NCI-H146 treated with DMSO at 0.1 percent for 48 hours (cell line): ENCODE measurements around the gene TMEM164.
A peak's percentile ranks its signal among the peaks of the same experiment; 100 is the strongest.

ENCODE experiments used
- DNase-seq: peaks from one replicate; lab custom pipeline; 2025; ENCODE audit not compliant: unreplicated experiment; lab: John Stamatoyannopoulos, UW

Gene TMEM164

DNA sequence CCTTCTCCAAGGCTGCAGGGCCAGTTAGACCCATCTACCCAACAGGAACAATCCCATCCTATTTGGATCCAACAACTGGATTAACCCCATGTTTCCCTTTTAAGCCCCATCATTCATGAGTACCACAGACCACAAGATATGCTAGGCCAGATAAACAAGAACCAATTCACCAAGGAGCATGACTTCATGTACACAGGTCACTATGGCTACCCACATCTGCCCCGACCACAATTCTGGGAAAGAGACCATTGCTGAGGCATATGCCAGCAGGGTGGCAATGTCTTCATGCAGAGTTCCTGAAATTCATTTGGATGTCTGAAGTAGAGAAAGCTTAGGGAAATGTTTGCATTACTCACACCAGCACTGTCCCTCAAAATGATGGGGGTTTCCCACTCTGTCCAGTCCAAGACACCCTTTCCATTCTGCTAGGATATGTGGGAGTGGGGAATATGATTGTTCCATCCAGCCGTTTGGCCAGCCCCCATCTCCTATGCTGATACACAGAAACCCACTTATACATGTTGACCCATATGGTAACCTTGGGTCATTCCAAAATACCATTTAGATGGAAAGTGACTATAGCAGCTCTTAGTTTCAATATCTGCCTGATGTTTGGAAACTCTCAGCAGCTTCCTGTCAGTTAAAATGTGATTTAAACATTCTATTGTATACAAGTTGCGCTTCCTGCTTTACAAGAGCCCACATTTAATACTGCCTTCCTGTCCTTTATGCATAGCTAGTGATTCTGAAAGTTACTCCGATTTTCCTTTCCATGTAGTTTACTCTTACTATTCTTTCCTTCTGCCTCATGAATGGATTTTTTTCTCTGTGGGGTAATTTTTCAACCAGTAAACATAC lies 186.0 kb downstream of the TMEM164 start:
- DNase-seq: no peak

GRCh38 chrX:110192516-110192915 lies 189.6 kb downstream of the TMEM164 start:
- no peak for DNase-seq

- DNase-seq: no peak
These were observed 192.1 kb downstream of the TMEM164 start for GRCh38 chrX:110194977-110195376.

GRCh38 chrX:110201799-110202198 lies 198.9 kb downstream of the TMEM164 start:
- no peak for DNase-seq

- no peak for DNase-seq
These were observed 202.1 kb downstream of the TMEM164 start for GRCh38 chrX:110204986-110205385.

GRCh38 chrX:110208092-110208491 lies 205.2 kb downstream of the TMEM164 start:
- no peak for DNase-seq

DNA sequence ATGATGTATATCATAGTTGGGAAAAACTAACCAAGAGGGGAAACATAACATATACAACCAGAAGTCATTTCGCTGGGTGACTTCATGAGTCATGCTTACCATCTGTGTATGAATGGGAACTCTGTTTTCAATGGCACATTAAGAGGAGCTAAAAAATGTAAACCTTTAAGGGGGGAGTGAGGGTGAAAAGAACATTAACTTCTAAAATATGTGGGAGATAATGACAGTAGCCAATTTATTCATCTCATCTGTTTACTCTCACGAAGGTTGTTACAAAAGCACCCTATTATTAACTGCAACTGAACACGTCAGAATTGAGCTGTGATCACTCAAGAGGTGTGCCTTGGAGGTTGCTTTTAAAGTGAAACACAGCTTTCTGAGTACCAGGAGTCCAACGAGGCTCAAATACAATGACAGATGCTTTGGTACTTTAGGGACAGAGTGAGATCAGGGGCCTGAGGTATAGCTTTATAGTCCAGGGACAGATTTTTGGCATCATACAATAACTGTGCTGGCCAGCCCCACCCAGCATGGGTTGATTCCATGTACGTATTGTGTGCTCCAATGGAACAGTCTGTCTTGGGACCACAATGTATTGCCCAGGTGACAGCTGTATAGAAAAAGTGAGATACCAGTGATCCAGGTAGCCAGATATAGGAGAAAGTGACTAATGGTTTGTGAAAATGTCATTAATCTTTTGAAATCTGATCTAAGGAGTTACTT lies 207.7 kb downstream of the TMEM164 start:
- peak; percentile 50 for DNase-seq

DNA sequence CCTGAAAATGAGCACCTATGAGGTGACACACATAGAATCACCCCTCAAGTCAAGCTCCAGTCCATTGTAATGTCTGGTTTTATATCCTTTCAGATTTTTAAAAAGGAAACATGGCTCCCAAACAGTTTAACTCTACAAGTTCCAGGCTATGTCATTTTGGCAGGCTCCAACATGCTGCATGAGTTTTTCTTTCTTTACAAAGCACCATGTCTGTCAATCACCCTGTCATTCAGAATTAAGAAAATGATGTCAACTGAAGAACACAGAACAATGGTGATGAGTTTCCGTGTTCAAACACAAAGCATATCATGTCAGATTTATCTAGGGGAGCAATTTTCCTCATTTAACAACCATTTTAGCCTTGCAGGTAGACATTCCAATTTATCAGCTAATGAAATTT lies 208.4 kb downstream of the TMEM164 start:
- DNase-seq: no peak

- DNase-seq: no peak
These were observed 209.4 kb downstream of the TMEM164 start for GRCh38 chrX:110212299-110212698.

- DNase-seq: no peak
These were observed 210.3 kb downstream of the TMEM164 start for GRCh38 chrX:110213183-110213582.

- no peak for DNase-seq
These were observed 211.8 kb downstream of the TMEM164 start for GRCh38 chrX:110214684-110215083.

DNA sequence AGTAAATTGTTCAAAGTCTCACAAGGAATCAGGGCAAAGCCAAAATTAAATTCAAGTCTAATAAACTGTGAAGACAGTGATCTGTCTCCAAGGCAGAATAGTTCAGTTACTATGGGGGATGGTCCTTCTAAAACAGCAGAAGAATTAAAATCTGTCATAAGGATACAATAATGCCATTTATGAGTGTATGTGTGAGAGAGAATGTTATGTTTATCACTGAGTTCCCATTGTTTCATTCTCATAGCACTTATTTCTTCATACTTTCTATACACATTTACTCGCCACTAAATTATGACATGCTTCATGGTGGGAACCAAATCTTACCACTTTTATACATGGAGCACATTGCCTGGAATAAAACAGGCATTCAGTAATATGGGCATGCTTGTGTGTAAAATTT lies 212.5 kb downstream of the TMEM164 start:
- no peak for DNase-seq

DNA sequence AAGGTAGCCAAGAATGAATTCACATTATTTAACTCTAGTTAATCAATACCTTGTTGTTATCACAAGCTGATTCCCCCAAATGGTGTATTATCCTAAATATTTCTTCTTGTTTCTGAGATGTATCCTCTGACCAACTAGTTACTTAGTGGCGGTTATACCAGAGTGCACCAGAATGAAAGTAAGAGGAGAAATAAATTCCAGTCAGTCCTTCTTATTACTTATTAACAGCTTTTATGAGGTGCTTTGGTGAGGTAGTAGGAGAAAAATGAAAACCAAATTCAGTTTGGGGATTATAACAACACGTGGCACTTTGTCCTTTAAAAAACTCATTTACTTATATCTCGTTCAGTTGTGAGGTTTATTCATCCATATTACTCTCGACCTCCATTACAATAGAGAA lies 213.1 kb downstream of the TMEM164 start:
- DNase-seq: no peak

GRCh38 chrX:110218591-110218990 lies 215.7 kb downstream of the TMEM164 start:
- DNase-seq: no peak

- DNase-seq: no peak
These were observed 217.0 kb downstream of the TMEM164 start for GRCh38 chrX:110219920-110220319.

GRCh38 chrX:110222497-110223257 lies 219.8 kb downstream of the TMEM164 start:
- DNase-seq: no peak

- DNase-seq: no peak
These were observed 222.2 kb downstream of the TMEM164 start for GRCh38 chrX:110224926-110225617.

DNA sequence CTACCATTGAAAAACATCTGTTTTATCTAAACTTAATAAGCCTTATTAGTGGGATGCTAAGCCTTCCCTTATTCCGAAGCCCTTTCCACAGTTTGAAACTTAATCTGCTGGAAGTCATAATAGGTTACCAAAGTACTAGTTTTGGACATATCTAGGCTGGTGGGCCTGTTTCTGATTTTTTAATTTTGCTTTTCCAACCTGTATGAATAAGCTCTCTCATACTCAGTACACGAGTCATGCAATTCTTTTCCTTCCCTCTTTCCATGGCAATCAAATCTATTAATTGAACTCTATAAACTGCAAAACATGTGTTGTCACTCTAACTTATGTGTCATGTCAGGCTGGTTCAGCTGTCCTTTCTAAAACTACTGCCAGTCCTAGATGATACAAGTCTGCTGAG lies 224.0 kb downstream of the TMEM164 start:
- no peak for DNase-seq
